GM21723 (cell line): ENCODE measurements around the gene TBC1D1.

Experiments used
- ATAC-seq: cut with Tn5 transposase; IDR thresholded peaks from one replicate; pipeline ENCODE4 v1.9.1; 2021; ENCODE audit warnings: mild to moderate bottlenecking, moderate library complexity; ENCODE audit not compliant: unreplicated experiment

TBC1D1 gene

DNA sequence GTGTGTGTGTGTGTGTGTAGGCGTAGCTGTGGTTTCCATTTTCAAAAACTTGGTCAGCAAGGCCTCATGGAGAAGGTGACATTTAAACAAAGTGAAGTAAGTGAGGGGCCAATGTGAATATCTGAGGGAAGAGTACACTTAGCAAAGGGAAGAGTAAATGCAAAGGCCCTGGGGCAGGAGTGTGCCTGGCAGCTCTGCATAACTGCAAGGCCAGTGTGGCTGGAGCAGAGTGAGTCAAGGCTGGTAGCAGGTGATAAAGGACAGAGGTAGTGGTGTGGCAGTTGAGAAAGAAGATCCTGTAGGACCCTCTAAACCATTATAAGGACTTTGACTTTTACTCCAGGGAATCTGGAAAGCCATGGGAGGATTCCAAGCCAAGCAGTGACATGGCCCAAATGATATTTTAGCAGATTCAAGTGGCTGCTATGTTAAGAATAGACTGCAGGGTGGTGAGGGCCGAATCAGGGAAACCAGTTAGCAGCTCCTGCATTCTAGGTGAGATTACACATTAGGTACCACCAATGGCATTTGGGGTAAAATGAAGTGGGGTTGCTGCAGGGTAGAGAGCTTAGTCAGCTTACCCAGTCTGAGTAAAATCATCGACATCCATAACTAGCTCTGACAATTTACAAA is 5.9 kb upstream of the TBC1D1 start:
- no peak for ATAC-seq

DNA sequence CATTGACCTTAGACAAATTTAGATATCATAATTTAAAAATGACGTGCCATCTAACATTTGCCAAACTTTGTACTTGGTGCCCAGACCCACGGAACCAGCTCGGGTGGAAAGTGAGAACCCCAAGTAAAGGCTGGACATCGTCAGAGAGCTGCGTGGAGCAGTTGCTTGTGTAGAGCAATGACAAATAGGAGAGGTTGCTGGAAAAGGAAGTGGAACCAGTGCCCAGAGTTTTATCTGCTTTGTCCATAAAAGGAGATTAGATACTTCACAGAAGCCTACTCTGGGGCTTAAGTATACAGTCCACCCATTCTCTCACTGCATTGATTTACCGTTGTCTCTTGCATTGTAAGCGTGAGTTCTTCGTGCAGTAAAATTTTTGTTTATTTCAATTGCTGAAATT is 5.4 kb upstream of the TBC1D1 start:
- no peak for ATAC-seq

DNA sequence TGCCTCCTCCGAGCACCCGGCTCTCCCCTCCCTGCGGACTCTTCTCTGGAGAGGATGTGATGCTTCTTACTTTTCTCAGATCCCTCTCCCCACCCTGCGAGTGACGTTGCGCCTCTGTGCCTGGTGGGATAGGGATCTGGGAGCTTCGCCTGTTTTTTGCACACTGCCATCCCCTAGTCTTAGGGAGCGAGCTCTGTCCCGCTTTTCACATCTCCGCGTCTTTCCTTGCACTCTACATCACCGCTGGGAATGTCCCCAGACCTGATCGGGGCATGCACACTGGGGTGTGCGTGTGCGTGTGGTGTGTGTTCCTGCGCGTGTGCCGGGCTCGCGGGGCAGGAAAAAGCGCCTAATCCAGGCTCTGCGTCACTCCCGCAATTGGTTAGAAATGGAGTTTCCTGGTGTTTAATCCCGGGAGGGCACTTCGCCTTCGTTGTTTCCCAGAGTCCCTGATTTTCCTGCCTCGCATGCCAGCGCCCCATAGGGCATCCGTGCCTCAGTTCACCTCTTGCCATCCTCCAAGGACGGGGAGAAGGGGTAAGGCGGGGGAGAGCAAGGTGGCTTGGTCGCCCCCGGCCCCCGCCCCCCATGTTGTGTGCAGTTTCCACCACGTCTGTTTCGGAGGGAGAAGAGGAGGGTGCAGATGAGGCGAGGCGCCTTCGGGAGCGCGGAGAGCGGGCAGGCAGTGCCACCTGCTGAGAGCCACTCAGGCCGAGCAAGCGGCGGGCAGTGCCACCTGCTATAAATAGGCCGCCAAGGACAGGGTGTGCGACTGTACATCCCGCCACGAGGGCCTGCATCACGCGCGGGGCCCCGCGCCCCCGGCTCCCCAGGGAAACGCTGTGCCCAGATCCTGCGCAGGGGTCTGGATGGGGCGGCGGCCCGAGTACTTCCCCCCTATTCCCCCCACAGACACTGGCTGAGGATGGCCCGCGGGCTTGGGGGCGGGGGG is 759 bp upstream of the TBC1D1 start:
- peak; percentile 4 for ATAC-seq

DNA sequence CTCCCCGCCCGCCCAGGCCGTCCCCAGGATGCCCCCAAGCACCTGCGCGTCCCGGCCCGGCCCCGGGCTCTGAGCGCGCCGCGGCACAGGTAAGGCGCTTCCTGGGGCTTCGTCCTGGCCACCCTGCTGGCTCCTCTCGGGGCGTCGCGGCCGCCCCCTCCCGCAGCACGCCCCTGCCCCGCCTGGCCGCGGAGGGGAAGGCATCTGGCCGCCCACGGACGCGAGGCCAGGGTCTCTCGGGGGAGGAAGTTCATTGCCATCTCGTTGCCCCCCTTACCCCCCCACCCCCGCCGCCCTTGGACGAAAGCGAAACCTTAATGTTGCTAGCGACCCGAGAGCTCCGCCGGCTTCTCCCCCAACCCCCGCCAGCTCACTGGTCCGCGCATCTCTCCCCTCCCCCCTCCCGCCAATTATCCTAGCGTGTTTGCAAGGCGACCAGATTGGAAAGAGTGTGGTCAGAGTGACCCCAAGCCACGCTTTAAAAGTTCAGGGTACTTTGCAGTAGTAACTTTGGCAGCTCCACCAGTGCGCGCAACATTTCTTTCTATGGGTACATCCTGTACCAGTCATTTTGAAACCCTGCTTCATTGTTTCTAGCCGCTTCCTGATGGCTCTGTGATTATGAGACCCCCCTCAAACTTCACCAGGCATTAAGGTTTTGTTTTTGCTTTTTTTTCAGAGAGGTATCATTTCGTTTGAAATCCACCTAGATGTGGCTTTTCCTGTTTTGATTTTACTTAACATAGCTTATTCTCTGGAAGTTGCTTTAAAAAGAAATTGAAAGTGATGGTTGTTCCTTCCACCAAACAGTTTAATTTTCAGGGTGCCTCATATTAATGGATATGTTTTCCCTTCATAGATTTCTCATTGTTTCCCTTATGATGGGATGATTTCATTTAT is 626 bp downstream of the TBC1D1 start:
- peak; percentile 64 for ATAC-seq

DNA sequence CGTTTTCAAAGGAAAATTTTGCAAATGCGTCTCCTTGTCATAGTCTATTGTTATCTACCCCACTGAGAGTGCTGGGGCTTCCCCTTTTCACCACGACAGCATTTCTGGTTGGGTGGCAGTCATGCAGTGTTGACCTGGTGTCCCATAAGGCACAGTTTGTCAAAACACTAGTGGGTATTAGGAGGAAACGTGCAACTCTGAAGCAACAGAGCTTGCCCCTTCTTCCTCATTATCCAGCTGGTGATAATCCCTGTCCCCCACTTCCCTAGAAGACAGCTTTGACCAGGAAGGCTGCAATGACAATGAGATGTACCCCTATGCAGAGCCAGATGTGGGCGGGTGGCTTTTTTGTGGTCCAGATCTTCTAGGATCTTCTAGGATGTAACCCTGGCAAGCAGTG is 1.8 kb downstream of the TBC1D1 start:
- ATAC-seq, result peak; percentile 59

DNA sequence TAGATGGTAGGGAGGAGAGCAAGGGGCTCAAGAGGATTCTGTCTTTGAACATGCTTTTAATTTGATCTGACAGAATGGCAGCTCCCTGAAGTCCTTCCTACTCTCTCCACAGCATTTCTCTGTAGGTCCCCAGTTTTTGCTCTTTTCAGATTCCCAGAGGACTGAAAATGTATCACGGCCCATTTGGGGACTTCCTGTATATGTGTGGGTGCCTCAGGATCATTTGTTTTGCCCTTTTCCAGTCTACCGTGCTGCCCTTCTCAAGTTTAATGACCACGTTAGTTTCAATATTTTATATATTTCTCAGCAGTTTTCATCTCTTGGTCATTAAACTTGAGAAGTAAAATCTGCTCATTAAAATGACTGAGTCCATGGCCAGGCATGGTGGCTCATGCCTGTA is 2.3 kb downstream of the TBC1D1 start:
- ATAC-seq, result no peak

DNA sequence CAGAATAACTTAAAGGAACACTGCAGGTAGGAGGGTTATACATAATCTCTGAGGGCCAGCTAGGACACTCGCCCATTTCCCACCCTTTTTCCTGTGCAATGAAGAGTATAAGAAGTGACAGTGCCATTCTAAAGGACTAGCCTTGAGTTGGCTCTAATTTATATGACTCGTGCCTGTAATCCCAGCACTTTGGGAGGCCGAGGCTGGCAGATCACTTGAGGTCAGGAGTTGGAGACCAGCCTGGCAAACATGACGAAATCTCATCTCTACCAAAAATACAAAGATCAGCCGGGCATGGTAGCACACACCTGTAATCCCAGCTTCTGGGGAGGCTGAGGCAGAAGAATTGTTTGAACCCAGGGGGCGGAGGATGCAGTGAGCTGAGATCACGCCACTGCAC is 4.4 kb downstream of the TBC1D1 start:
- ATAC-seq, result no peak

DNA sequence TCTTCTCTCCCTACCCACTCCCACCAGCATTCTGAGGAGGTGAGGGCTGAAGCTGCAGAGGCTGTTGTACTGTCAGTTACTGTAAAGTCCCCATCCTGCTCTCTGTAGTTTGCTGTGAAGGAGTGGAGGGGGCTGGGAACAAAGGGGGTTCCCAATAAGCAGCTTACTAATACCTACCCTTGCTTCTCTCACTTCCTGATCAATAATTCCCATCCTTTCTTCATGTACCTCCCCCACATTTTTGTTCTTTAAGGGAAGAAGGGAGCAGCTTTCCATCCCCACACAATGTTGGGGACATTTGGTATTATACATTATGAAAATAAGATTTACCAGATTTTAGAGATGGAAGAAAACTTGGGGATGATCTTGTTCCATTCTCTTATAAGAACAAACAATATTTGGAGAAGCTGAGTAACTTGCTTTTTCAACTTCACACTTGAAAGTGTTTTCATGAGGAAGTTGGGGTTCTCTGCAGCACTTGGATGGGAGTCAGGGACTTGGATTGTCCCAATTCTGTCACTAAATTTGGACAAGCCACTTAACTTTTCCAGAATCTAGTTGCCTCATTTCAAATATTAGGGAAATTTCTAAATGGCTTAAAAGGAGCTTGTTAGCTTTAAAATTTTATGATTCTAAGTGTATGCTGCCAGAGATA is 5.4 kb downstream of the TBC1D1 start:
- ATAC-seq, result no peak

DNA sequence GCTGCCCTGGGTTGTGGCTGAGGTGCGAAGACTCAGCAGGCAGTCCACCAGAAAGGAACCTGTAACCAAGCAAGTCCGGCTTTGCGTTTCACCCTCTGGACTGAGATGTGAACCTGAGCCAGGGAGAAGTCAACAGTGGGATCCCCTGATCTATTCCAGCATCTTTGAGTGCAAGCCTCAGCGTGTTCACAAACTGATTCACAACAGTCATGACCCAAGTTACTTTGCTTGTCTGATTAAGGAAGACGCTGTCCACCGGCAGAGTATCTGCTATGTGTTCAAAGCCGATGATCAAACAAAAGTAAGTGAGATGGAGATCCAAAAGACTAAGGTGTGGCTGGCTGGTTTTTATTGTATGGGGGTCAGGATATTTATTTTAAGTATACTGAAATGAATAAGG is 11.3 kb downstream of the TBC1D1 start:
- ATAC-seq, result no peak

DNA sequence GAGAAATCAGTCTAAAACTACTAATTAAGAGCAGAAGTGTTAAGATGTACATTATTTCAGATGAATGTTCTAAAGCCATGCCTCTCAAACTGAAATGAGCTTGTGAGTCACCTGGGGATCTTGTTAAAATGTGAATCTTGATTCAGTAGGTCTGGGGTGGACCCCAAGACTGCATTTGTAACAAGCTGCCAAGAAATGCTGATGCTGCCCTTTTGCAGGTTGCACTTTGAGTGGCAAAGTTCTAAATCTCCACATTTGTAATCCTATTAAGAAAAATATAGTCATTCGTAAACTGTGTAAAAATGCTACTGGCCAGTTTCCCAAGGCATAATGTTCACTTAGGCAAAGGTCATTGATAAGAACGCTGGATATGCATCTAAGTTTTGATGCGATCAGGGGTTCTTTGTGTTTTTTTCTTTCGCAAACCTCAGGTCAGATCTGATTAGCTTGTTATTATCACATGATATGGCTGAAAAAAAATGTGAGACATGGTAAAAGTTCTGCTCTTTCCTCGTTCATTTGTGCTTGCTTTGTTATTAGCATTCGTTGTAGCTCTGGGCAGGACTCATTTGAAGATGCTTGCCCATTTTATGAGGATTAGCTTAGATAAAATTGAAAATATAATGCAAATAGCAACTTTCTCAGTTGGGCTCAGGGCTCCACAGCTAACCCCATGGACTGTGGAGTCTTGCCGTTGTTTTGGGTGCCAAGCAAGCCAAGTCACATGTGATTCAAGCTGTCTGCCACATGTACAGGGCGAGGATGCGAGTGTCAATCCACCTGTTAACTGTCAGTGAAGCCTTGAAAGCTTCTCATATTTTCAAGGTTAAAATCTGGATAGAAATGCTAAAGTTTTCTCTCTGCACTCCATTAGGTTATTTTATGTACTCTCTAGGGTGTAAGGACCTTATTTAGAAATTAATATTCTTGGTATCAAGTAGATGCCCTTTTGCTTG is 12.1 kb downstream of the TBC1D1 start:
- no peak for ATAC-seq

DNA sequence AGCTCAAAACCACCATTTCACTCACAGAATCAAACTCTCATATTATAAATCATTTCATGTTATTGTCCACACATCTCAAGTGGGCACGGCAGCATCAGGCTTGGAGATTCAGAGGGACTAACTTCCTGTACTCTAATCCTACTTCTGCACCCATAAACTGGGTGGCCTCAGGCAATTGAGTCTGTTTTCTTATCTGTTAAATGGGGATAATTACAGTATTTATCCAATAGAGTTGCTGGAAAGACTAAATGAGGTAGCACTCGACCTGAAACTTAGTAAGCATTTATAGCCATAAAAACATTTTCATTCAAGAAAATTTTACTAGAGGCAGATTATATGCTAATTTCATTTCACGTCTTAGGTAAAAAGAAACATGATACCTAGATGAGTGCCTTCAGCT is 13.0 kb downstream of the TBC1D1 start:
- no peak for ATAC-seq

DNA sequence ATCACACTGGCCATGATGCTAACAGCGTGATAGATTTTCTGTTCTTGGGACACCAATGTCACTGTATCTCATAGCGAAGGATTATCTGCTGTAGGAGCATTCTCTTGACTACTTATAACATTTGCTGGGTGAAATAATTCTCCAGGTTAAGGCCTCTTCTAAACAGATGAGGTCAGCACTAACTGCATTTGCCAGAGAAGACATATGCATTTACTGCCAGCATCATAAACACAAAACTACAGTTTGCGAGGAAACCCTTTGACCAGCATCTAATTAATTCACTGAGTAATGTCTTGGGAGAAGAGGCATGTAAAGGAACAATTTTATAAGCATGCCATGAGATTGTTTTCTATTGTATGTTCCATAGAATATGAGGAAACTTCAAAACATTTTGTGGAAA is 13.9 kb downstream of the TBC1D1 start:
- no peak for ATAC-seq

DNA sequence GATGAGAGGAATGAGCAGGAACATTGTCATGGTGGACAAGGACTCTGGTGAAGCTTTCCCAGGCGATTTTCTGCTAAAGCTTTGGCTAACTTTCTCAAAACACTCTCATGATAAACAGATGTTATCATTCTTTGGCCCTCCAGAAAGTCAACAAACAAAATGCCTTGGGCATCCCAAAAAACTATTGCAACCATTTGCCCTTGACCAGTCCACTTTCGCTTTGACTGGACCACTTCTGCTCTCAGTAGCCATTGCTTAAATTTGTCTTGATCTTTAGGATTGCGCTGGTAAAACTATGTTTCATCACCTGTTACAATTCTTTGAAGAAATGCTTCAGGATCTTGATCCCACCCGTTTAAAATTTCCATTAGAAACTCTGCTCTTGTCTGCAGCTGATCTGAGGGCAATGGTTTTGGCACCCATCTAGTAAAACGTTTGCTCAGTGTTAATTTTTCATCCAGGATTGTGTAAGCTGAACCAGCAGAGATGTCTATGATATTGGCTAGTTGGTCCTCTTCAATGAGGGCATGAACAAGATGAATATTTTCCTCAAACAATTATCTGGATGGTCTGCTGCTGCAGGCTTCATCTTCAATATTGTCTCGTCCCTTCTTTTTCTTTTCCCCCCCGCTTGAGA is 14.8 kb downstream of the TBC1D1 start:
- no peak for ATAC-seq

DNA sequence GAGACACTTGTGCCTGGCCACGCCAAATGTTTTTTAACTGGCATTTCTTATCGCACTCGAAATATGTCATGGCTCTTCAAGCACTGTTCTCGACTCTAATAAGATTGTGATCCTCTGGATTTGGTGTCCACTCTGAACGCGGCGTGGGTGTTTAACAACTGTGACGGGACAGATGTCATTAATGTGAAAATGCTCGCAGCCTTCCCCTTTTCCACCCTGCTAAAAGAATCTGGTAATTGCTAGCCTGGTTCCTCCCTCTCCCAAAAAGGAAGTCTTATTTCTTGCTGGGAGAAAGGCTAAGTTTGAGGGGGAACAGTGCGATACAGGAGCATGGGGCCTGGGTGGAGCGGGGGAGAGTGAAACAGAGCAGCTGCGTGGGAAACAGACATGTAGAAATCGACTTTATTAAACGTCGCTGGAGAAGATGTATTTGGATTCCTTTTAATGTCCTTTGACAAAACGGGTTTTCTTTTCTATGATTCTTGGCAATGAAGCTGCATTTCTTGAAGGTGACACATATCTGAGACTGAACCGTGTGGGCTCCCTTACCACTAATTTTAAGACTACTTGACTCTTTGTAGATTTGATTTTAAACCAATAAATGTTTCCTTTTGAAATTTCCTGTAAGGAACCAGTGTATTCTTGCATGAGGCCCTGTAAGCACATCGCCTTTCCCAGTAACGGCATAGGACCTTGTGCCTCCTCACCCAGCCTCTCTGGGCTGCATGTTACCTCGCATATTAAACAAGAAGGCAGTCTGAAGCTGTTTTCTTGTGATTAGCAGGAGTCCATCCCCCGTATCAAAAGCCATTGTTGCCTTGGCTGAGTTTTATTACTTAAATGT is 17.8 kb downstream of the TBC1D1 start:
- ATAC-seq, result no peak

DNA sequence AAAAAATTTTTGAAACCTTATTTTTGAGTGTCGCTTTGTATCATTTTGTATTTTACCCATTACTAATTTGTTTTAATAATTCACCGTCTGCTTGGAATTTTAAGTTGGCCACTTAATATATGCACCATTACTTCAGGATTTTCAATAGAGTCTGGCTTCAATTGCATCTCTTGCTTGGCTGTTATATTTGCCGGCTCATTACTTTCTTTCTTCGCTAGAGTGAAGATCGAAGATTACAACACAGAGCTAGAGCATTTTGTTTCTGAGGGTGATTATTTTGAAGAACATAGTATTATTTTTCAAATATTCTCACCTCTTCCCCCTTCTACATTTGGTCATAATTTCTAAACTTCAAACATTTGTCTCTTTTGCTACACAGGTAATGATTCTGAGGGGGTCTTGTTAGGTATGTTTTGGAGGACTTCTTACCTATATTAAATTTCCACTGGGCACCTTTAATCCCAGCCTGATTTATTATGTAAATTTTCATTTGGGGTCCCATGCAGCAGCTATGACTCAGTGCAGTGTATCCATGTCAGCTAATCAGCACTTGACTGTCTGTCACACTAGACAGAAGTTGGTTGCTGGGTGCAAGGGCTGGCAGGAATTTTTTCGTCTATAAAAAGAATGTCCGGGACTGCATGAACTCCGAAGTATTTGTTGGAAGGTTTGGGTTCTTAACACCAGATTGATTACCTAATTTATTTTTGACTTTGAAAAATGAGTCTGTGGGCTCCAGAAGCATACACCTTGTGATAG is 18.6 kb downstream of the TBC1D1 start:
- ATAC-seq, result no peak

DNA sequence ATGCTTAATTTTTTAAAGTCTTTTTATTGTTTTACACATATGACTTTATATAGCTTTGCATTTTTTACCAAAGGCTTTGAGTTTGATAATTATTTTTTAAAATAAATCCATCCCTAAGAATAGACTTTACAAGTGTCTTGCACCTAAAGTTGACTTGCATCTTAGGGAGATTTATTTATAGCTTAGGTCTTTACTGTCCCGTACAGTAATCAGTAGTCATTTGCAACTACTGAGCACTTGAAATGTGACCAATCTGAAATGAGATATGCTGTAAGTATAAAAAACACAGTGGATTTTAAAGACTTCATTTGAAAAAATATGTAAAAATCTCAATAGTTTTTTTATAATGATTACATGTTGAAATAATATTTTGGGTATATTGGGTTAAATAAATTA is 19.2 kb downstream of the TBC1D1 start:
- no peak for ATAC-seq

DNA sequence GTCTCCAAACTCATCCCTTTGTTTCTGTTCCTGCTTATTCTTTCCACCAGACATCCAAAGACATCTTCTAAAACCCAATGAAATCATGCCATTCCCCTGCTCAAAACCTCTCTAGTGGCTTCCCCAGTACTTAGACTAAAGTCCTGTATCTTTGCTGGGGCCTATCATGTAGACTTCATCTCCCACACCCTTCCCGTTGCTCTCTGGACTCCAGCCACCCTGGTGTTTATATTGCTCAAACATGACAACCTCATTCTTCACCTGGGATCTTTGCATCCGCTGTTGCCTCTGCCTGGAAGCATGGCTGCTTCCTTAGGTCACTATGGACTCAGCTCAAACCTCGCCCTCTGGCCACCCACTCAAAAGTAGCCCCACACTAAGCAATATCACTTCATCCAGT is 23.7 kb downstream of the TBC1D1 start:
- ATAC-seq, result no peak

DNA sequence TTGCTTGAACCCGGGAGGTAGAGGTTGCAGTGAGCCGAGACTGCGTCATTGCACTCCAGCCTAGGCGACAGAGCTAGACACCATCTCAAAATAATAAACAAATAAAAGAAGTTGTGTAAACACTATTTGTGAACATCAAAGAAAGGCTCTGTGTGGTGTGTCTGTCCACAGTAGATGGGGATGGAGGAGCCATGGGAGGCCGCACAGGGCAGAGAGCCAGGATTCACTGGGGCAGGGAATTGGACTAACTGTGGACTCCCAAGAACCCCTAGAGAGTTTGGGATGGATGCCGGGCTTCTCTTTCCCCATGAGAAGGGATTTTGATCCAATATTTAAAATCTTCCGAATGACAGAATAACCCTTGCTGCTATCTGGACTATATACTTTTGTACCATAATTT is 26.5 kb downstream of the TBC1D1 start:
- ATAC-seq, result no peak
